NT2/D1 (cell line): Measurements from ENCODE around the gene NAT14.

ENCODE experiments used
- DNase-seq: peaks from one replicate; pipeline ENCODE4 v3.0.0-alpha.2; 2011; ENCODE audit warnings: low read depth, low spot score
- H3K27me3 ChIP-seq: 2 replicates; pipeline ENCODE4 v1.6.0; 2011; ENCODE audit warnings: mild to moderate bottlenecking; ENCODE audit not compliant: insufficient read length, insufficient read depth
- H3K36me3 ChIP-seq: 2 replicates; pipeline ENCODE4 v1.6.1; 2011; ENCODE audit warnings: mild to moderate bottlenecking, low read length, mixed read lengths; ENCODE audit not compliant: insufficient read depth, insufficient read length
- H3K4me1 ChIP-seq: 2 replicates; pipeline ENCODE4 v1.5.1; 2011; ENCODE audit not compliant: insufficient read depth, insufficient read length
- H3K4me3 ChIP-seq: 2 replicates; pipeline ENCODE4 v1.5.1; 2011; ENCODE audit warnings: low read depth; ENCODE audit not compliant: insufficient read length
- H3K9ac ChIP-seq: 2 replicates; pipeline ENCODE4 v1.6.0; 2011; ENCODE audit warnings: low read depth; ENCODE audit not compliant: insufficient read length
- H3K9me3 ChIP-seq: 2 replicates; pipeline ENCODE4 v1.5.1; 2011; ENCODE audit warnings: mild to moderate bottlenecking, low read length; ENCODE audit not compliant: insufficient read depth
- SUZ12 ChIP-seq: IDR thresholded peaks from 2 replicates; pipeline ENCODE4 v1.6.1; 2011; ENCODE audit not compliant: insufficient read length, insufficient read depth; ENCODE audit errors: extremely low read depth
- YY1 ChIP-seq: IDR thresholded peaks from 2 replicates; pipeline ENCODE4 v1.6.1; 2011; ENCODE audit not compliant: insufficient read length, insufficient read depth
- ZNF274 ChIP-seq: IDR thresholded peaks from 2 replicates; pipeline ENCODE4 v1.6.1; 2011; ENCODE audit warnings: mild to moderate bottlenecking, low read depth, low read length

The NAT14 gene

DNA sequence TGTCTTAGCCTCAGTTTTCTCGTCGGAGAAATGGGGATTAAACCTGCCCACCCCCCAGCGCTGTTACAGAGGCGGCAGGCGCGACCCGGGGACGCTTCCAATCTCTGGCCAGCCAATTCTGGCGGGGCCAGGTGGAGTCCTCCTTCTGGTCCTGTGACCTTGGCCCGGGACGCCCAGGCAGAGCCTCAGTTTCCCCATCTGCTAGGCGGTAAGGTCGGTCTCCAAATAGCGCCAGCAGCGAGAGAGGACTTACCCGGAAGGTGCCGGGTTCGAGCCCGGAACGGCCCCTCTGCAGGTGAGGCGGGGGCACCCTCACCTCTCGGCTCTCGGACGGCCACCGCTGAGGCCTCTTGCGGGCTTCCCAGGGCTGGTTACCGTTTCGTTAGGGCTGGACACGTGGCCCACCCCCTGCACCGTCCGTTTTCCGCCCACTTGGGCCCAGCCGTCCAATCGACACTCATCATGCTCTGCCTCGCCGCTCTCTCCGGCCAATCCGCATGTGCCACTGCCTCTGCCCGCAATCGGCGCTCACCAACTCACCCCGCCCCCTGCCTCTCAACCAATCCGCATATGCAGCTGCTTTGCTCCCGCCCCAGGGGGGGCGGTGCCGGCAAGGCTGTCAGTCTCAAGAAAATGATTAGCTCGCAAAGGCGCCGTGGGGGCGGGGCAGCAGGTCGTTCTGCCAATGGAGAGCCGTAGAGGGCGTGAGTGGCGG lies 23.6 kb upstream of the NAT14 start, which contains the start of gene ISOC2:
Gene ISOC2 (minus strand): TSS at position 384 of the 715 bp plus-strand sequence. CDS start 5,156 bp downstream, outside the sequence.
- H3K36me3 ChIP-seq: no peaks in the 10 kb centered on the region
- peak within 1 kb of the TSS; percentile 67 for H3K9ac ChIP-seq
- no peaks in the 10 kb centered on the region for H3K9me3 ChIP-seq
- peaks cover 21% of the 10 kb centered on the region for H3K4me1 ChIP-seq
- peak; percentile 98 for DNase-seq
- peaks cover 58% of the 10 kb centered on the region for H3K27me3 ChIP-seq
- no peak for TF ChIP-seq YY1
- TF ChIP-seq SUZ12: no peak
- TF ChIP-seq ZNF274: no peak
- H3K4me3 ChIP-seq: peak within 1 kb of the TSS; percentile 75

DNA sequence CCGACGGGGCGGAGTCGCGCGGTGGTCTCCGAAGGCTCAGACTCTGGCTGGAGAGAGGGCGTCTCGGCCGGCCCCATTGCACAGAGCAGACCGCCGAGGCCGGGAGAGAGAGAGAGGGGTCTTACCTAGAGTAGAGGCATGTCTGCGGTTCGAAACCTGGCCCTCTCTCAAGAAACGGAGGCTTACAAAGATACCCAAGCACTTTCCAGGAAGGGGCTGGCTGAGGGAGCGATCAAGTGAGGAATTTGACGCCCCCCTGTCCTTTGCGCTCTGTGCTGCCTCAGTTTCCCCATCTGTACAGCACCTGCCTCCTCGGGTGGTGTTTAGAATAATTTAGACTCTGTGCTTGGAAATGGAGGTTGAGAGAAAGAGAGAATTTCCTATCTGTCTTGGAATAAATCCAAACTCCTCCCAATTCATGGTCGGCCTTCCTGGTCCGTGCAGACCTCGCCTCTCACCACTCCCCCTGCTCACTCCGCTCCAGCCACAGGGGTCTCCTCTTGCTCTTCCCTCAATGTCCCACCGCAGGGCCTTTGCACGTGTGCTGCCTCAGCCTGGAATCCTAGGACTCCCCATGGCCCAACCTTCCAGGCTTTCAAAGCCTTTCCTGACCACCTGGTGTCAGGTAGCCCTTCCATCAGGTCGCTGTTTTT lies 22.9 kb upstream of the NAT14 start:
- DNase-seq: no peak
- peaks cover 64% of the 10 kb centered on the region for H3K27me3 ChIP-seq
- no peak for TF ChIP-seq YY1
- TF ChIP-seq SUZ12: no peak
- no peak for TF ChIP-seq ZNF274

DNA sequence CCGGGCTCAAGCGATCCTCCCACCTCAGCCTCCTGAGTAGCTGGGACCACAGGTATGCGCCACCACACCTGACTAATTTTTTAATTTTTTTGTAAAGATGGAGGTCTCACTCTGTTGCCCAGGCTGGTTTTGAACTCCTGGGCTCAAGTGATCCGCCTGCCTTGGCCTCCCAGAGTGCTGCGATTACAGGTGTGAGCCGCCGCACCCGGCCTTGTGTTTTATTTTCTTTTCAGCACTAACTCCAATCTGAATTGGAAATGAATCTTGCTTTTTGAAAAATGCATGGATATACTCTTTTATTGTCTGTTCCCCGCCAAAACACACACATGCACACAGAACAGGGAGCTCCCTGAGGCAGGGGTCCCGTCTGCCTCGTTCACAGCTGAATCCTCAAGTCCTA lies 22.3 kb upstream of the NAT14 start:
- TF ChIP-seq YY1 (no peak), SUZ12 (no peak), ZNF274 (no peak)
- Histone ChIP-seq H3K4me1 (peaks cover 21% of the 10 kb centered on the region), H3K36me3 (no peaks in the 10 kb centered on the region), H3K9ac (no peak overlapping the region), H3K9me3 (no peaks in the 10 kb centered on the region), H3K27me3 (peaks cover 71% of the 10 kb centered on the region), H3K4me3 (no peak overlapping the region)
- no peak for DNase-seq

More for the DNA sequence above, 22.9 kb upstream of the NAT14 start:
- Histone ChIP-seq H3K9ac (no peak overlapping the region), H3K4me3 (peak overlapping the region; percentile 2), H3K36me3 (no peaks in the 10 kb centered on the region), H3K9me3 (no peaks in the 10 kb centered on the region), H3K4me1 (peaks cover 21% of the 10 kb centered on the region)

DNA sequence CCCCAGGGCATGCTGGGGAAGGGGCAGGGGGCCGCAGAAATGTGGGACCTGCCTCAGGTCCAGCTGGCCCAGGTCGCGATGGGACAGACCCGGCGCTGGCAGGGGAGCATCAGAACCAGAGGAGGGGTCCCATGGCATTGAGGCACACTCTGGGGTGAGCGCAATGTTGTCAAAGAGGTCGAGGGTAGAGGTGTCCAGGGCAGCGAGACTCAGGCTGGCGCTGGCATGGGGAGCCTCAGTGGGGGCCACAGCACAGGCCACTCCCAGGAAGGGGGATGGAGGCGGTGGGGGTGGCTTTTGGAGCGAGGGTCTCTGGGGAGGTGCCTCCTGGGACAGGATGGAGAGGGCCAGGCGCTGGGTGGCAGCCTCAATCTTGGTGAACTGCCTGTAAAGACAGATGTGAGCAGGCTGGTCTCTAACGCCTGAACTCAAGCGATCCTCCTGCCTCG lies 21.4 kb upstream of the NAT14 start:
- peak overlapping the region; percentile 24 for H3K4me3 ChIP-seq
- no peak for DNase-seq
- peak overlapping the region; percentile 64 for H3K9ac ChIP-seq

DNA sequence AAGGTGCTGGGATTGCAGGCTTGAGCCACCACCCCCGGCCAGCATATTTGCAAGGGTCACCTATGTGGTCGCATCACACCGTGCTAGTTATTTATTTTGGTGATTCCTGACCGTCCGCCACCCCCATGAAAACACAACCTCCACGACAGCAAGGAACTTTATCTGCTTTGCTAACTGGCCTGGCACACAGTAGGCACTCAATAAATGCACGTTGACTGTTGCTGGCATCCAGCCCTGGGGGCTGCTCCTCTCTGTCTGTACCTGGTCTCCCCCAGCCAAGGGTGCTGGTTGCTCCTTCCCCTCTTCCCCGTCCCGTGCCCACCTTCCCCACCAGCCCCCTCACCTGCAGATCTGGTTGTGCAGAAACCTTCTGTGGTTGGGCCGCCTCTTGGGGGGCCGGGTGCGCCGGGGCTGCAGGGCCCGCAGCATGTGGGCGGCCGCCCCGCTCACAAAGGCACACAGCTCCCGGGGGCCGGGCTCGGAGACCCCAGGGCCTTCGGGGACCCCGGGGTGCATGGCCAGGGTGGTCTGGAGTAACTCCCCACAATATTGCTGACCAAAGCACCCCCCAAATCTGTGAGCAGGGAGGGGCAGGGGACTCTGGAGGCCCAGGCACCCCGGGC lies 20.8 kb upstream of the NAT14 start:
- peaks cover 79% of the 10 kb centered on the region for H3K27me3 ChIP-seq
- no peaks in the 10 kb centered on the region for H3K9me3 ChIP-seq

More for the DNA sequence above, 21.4 kb upstream of the NAT14 start:
- no peaks in the 10 kb centered on the region for H3K9me3 ChIP-seq
- peaks cover 21% of the 10 kb centered on the region for H3K4me1 ChIP-seq
- peaks cover 77% of the 10 kb centered on the region for H3K27me3 ChIP-seq
- no peaks in the 10 kb centered on the region for H3K36me3 ChIP-seq
- TF ChIP-seq YY1: no peak
- TF ChIP-seq ZNF274: no peak
- peak; percentile 67 for TF ChIP-seq SUZ12

DNA sequence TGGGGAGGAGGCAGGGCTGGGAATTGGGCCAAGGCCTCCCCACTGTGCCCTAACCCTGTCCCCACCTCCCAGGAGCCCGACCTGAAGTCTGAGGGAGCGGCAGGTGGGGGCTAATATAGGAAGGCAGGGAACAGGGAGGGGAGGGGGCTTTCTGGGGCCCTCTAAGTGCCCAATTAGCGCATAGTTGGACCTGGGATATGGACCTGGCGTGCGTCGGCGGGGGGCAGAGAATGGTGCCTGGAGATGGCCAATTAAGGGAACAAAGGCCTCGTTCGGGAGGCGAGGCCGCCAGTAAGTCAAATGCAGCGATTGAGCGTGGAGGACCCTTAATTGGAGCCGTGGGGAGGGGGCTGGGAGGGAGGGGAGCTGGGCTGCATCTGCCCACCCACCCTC lies 20.3 kb upstream of the NAT14 start, which contains the start of gene C19orf85:
Gene C19orf85 (minus strand): TSS at position 90 of the 393 bp plus-strand sequence. CDS start 197 bp downstream, outside the sequence.
- peaks cover 79% of the 10 kb centered on the region for H3K27me3 ChIP-seq

More for the DNA sequence above, 20.8 kb upstream of the NAT14 start:
- DNase-seq: no peak
- H3K9ac ChIP-seq: peak overlapping the region; percentile 64
- TF ChIP-seq YY1: no peak
- TF ChIP-seq ZNF274: no peak
- no peak for TF ChIP-seq SUZ12
- H3K36me3 ChIP-seq: no peaks in the 10 kb centered on the region
- peaks cover 21% of the 10 kb centered on the region for H3K4me1 ChIP-seq
- H3K4me3 ChIP-seq: peak overlapping the region; percentile 24

More for the DNA sequence above, 20.3 kb upstream of the NAT14 start, which contains the start of gene C19orf85:
- no peaks in the 10 kb centered on the region for H3K9me3 ChIP-seq
- peak within 1 kb of the TSS; percentile 24 for H3K4me3 ChIP-seq
- TF ChIP-seq YY1 (no peak), ZNF274 (no peak), SUZ12 (no peak)
- no peaks in the 10 kb centered on the region for H3K36me3 ChIP-seq
- H3K4me1 ChIP-seq: peaks cover 21% of the 10 kb centered on the region
- H3K9ac ChIP-seq: peak within 1 kb of the TSS; percentile 64
- peak; percentile 77 for DNase-seq
